Activated CD4-positive, alpha-beta T cell treated with anti-CD3 and anti-CD28 coated beads, Interleukin-2, Interleukin-4, amounts not matched to agents 100 ng/mL and 50 ng/mL, durations not matched to agents 16 hours and 8 hours (primary cell): ENCODE measurements around the gene PLD1.
"Not testable (repeated sequence)": the region's sequence is repeated elsewhere in the genome, so short reads cannot be mapped to it uniquely, and the experiment has no call there.

Experiments used
- DNase-seq: peaks from one replicate; pipeline ENCODE4 v3.0.0-alpha.2; 2020; ENCODE audit warnings: low spot score

PLD1 gene

GRCh38 chr3:171663805-171664204 is 146.5 kb downstream of the PLD1 start:
- no peak for DNase-seq

GRCh38 chr3:171661484-171661883 is 148.8 kb downstream of the PLD1 start:
- DNase-seq, result no peak

GRCh38 chr3:171660188-171660587 is 150.1 kb downstream of the PLD1 start:
- DNase-seq, result no peak

- no peak for DNase-seq
These were observed 151.4 kb downstream of the PLD1 start for GRCh38 chr3:171658841-171659240.

- no peak for DNase-seq
These were observed 155.5 kb downstream of the PLD1 start for GRCh38 chr3:171654809-171655208.

- no peak for DNase-seq
These were observed 156.0 kb downstream of the PLD1 start for GRCh38 chr3:171654326-171654725.

- DNase-seq, result no peak
These were observed 156.6 kb downstream of the PLD1 start for GRCh38 chr3:171653701-171654100.

- no peak for DNase-seq
These were observed 157.4 kb downstream of the PLD1 start for GRCh38 chr3:171652932-171653331.

GRCh38 chr3:171649911-171650592 is 160.2 kb downstream of the PLD1 start:
- no peak for DNase-seq

GRCh38 chr3:171649267-171649666 is 161.0 kb downstream of the PLD1 start:
- DNase-seq, result no peak

- no peak for DNase-seq
These were observed 162.2 kb downstream of the PLD1 start for GRCh38 chr3:171648069-171648468.

- DNase-seq, result peak; percentile 30
These were observed 163.7 kb downstream of the PLD1 start for GRCh38 chr3:171646357-171647133.

- DNase-seq, result no peak
These were observed 165.6 kb downstream of the PLD1 start for GRCh38 chr3:171644681-171645080.

- DNase-seq, result no peak
These were observed 166.6 kb downstream of the PLD1 start for GRCh38 chr3:171643681-171644080.

GRCh38 chr3:171643033-171643432 is 167.2 kb downstream of the PLD1 start:
- DNase-seq, result no peak

GRCh38 chr3:171640520-171641412 is 169.5 kb downstream of the PLD1 start:
- no peak for DNase-seq

- no peak for DNase-seq
These were observed 173.6 kb downstream of the PLD1 start for GRCh38 chr3:171636666-171637065.

- no peak for DNase-seq
These were observed 177.5 kb downstream of the PLD1 start for GRCh38 chr3:171632766-171633165.

- not testable (repeated sequence) for DNase-seq
These were observed 183.5 kb downstream of the PLD1 start for GRCh38 chr3:171626799-171627198.

- no peak for DNase-seq
These were observed 188.2 kb downstream of the PLD1 start for GRCh38 chr3:171622126-171622525.

GRCh38 chr3:171620825-171621434 is 189.4 kb downstream of the PLD1 start:
- DNase-seq, result no peak

GRCh38 chr3:171616798-171617197 is 193.5 kb downstream of the PLD1 start:
- no peak for DNase-seq
